GM18951 (cell line): ENCODE data around the gene RARS1.

ENCODE experiments used
- POLR2A ChIP-seq: IDR thresholded peaks from 4 replicates; pipeline ENCODE4 v1.6.1; 2011; ENCODE audit warnings: mild to moderate bottlenecking; ENCODE audit not compliant: insufficient read length, insufficient read depth; ENCODE audit errors: extremely low read depth
- in situ Hi-C: fragments of 300-500 bp; cut with MboI; formaldehyde crosslinking; loops from one replicate; pipeline ENCODE4 v1.12.0; 2022; ENCODE audit warnings: low sequenced_read_pairs, mixed read lengths, inconsistent platforms; ENCODE audit not compliant: unreplicated experiment

Gene RARS1

GRCh38 chr5:168553377-168554130 lies 67.3 kb downstream of the RARS1 start:
- no peak for TF ChIP-seq POLR2A
- in situ Hi-C loops: no loop called here

- in situ Hi-C loops: no loop called here
Observed at GRCh38 chr5:168557389-168557788, 71.1 kb downstream of the RARS1 start.

GRCh38 chr5:168562279-168562678 lies 76.0 kb downstream of the RARS1 start:
- in situ Hi-C loops: no loop called here
- no peak for TF ChIP-seq POLR2A

More at GRCh38 chr5:168557389-168557788, 71.1 kb downstream of the RARS1 start:
- TF ChIP-seq POLR2A: no peak

GRCh38 chr5:168563959-168564358 lies 77.7 kb downstream of the RARS1 start:
- in situ Hi-C loops: no loop called here
- TF ChIP-seq POLR2A: no peak

- in situ Hi-C loops: no loop called here
- no peak for TF ChIP-seq POLR2A
Observed at GRCh38 chr5:168568738-168569137, 82.5 kb downstream of the RARS1 start.
